H1 (cell line): ENCODE results near the gene UBE2E3. TPM values are rescaled to one million over a fixed set of nuclear protein-coding genes. Genes with fewer than 3 reads are reported as not detected.

Experiments
- CTCF ChIA-PET: fragments of 300-600 bp; sonication (Branson Sonifier 250); formaldehyde crosslinking; loops from one replicate; lab custom pipeline; 2021; ENCODE audit not compliant: partially characterized antibody; lab: Charles Lee
- POLR2A ChIA-PET: fragments of 300-600 bp; sonication (Branson Sonifier 250); formaldehyde crosslinking; loops from one replicate; lab custom pipeline; 2021; ENCODE audit warnings: inconsistent platforms; ENCODE audit not compliant: partially characterized antibody; lab: Charles Lee
- DNase-seq, 2 experiments: peaks; one replicate each; pipeline versions ENCODE4 v3.0.0 to v3.0.0-alpha.2; 2010 to 2022; ENCODE audit warnings: low spot score in 2 of 2, low read depth in 1 of 2, mixed read lengths in 1 of 2
- FAIRE-seq: peaks from 2 replicates; lab custom pipeline; 2011; peaks lifted over from hg19 to GRCh38; lab: Jason Lieb, UNC
- H2AFZ ChIP-seq: 2 replicates; pipeline ENCODE4 v1.8.1; 2012; ENCODE audit warnings: low read length, inconsistent platforms
- H2AK5ac ChIP-seq: 2 replicates; pipeline ENCODE4 v1.6.1; 2013; ENCODE audit warnings: low read depth, low read length
- H2BK120ac ChIP-seq: replicated peaks from 2 replicates; pipeline ENCODE3; 2013; ENCODE audit warnings: low read depth, low read length, inconsistent platforms
- H2BK12ac ChIP-seq: 2 replicates; pipeline ENCODE4 v1.6.1; 2013; ENCODE audit warnings: low read depth, low read length
- H2BK15ac ChIP-seq: 2 replicates; pipeline ENCODE4 v1.6.1; 2013; ENCODE audit warnings: low read length
- H2BK20ac ChIP-seq: 2 replicates; pipeline ENCODE4 v1.6.1; 2013; ENCODE audit warnings: low read length
- H2BK5ac ChIP-seq: 2 replicates; pipeline ENCODE4 v1.6.1; 2013; ENCODE audit warnings: low read depth, low read length
- H3K14ac ChIP-seq: 2 replicates; pipeline ENCODE4 v1.6.1; 2013; ENCODE audit warnings: inconsistent platforms; ENCODE audit not compliant: insufficient read length
- H3K18ac ChIP-seq: 2 replicates; pipeline ENCODE4 v1.6.1; 2013; ENCODE audit warnings: low read length; ENCODE audit errors: extremely low read depth
- H3K23ac ChIP-seq: 2 replicates; pipeline ENCODE4 v1.6.1; 2013; ENCODE audit warnings: inconsistent platforms; ENCODE audit not compliant: insufficient read length
- H3K23me2 ChIP-seq: 2 replicates; pipeline ENCODE4 v1.6.1; 2013; ENCODE audit warnings: low read depth, low read length
- H3K27ac ChIP-seq: 2 replicates; pipeline ENCODE4 v1.6.1; 2011; ENCODE audit warnings: low read depth, low read length, inconsistent platforms
- H3K27me3 ChIP-seq, 4 experiments: replicated peaks in 1 of 4; 1 replicate in 1 of 4; 2 replicates in 3 of 4; pipeline versions ENCODE4 v1.6.1 to v1.8.1; 2011 to 2013; ENCODE audit warnings: low read length in 3 of 4, mild to moderate bottlenecking in 3 of 4, inconsistent platforms in 2 of 4, mixed read lengths in 2 of 4, moderate library complexity in 1 of 4; ENCODE audit not compliant: control insufficient read depth in 3 of 4, insufficient read depth in 3 of 4; ENCODE audit errors: extremely low read depth in 1 of 4
- H3K36me3 ChIP-seq, 4 experiments: 2 replicates each; pipeline versions ENCODE4 v1.6.1 to v1.8.1; 2011 to 2013; ENCODE audit warnings: mild to moderate bottlenecking in 4 of 4, low read length in 3 of 4, moderate library complexity in 2 of 4, control low read depth in 1 of 4, inconsistent platforms in 1 of 4; ENCODE audit not compliant: insufficient read depth in 4 of 4, control insufficient read depth in 2 of 4
- H3K4ac ChIP-seq: replicated peaks from 2 replicates; pipeline ENCODE3; 2013; ENCODE audit warnings: low read length, low read depth, mixed read lengths, inconsistent platforms; ENCODE audit not compliant: insufficient read length
- H3K4me1 ChIP-seq, 4 experiments: replicated peaks in 1 of 4; 1 replicate in 1 of 4; 2 replicates in 3 of 4; pipeline versions ENCODE4 v1.6.1 to v1.8.1; 2011 to 2013; ENCODE audit warnings: low read length in 3 of 4, inconsistent platforms in 2 of 4, mixed read lengths in 1 of 4; ENCODE audit not compliant: insufficient read depth in 4 of 4, control insufficient read depth in 3 of 4
- H3K4me2 ChIP-seq, 2 experiments: 2 replicates each; pipeline versions ENCODE4 v1.6.1 to v1.8.1; 2011 to 2013; ENCODE audit warnings: low read depth in 2 of 2, low read length in 2 of 2, control low read depth in 1 of 2, inconsistent platforms in 1 of 2, mild to moderate bottlenecking in 1 of 2; ENCODE audit not compliant: insufficient read depth in 1 of 2
- H3K4me3 ChIP-seq, 4 experiments: fragments of 200-600, 300-600 bp in 1 of 4; sonication (generic), shearing (Covaris generic), sonication (Bioruptor Twin) in 1 of 4; 2 replicates each; pipeline versions ENCODE4 v1.5.1 to v1.8.1; 2011 to 2016; ENCODE audit warnings: low read length in 4 of 4, low read depth in 3 of 4, control low read depth in 2 of 4, inconsistent platforms in 2 of 4, mild to moderate bottlenecking in 2 of 4, mixed read lengths in 1 of 4, moderate library complexity in 1 of 4; ENCODE audit not compliant: insufficient read depth in 2 of 4; ENCODE audit errors: extremely low read depth in 1 of 4
- H3K56ac ChIP-seq: replicated peaks from 2 replicates; pipeline ENCODE3; 2013; ENCODE audit warnings: low read depth, mild to moderate bottlenecking, mixed read lengths, low read length, inconsistent platforms; ENCODE audit not compliant: insufficient read length
- H3K79me1 ChIP-seq: 2 replicates; pipeline ENCODE4 v1.6.1; 2013; ENCODE audit warnings: low read depth, low read length, control low read depth
- H3K79me2 ChIP-seq, 2 experiments: 2 replicates each; pipeline versions ENCODE4 v1.6.1 to v1.8.1; 2012 to 2013; ENCODE audit warnings: low read length in 2 of 2, mild to moderate bottlenecking in 2 of 2, inconsistent platforms in 1 of 2; ENCODE audit not compliant: insufficient read depth in 2 of 2, control insufficient read depth in 1 of 2
- H3K9ac ChIP-seq, 4 experiments: replicated peaks in 1 of 4; 1 replicate in 1 of 4; 2 replicates in 3 of 4; pipeline versions ENCODE4 v1.6.1 to v1.8.1; 2011 to 2013; ENCODE audit warnings: low read depth in 3 of 4, low read length in 3 of 4, control low read depth in 2 of 4, mild to moderate bottlenecking in 2 of 4, moderate library complexity in 2 of 4, inconsistent platforms in 1 of 4; ENCODE audit errors: extremely low read depth in 1 of 4
- H3K9me3 ChIP-seq, 2 experiments: 2 replicates each; pipeline versions ENCODE4 v1.6.1 to v1.8.1; 2012 to 2013; ENCODE audit warnings: mild to moderate bottlenecking in 2 of 2, moderate library complexity in 2 of 2, control low read depth in 1 of 2, inconsistent platforms in 1 of 2, low read depth in 1 of 2, low read length in 1 of 2, mixed read lengths in 1 of 2; ENCODE audit not compliant: insufficient read depth in 2 of 2
- H4K20me1 ChIP-seq, 2 experiments: replicated peaks in 1 of 2; 2 replicates each; pipeline versions ENCODE3 to v1.8.1; 2011 to 2013; ENCODE audit warnings: inconsistent platforms in 2 of 2, low read length in 2 of 2, mild to moderate bottlenecking in 1 of 2; ENCODE audit not compliant: insufficient read depth in 2 of 2, control insufficient read depth in 1 of 2
- H4K5ac ChIP-seq: 2 replicates; pipeline ENCODE4 v1.6.1; 2013; ENCODE audit warnings: low read length, low read depth, mixed read lengths, inconsistent platforms; ENCODE audit not compliant: insufficient read length
- H4K8ac ChIP-seq: 2 replicates; pipeline ENCODE4 v1.8.0; 2013; ENCODE audit warnings: mild to moderate bottlenecking, moderate library complexity, low read length, inconsistent platforms; ENCODE audit not compliant: insufficient read depth; ENCODE audit errors: extremely low read depth
- H4K91ac ChIP-seq: replicated peaks from 2 replicates; pipeline ENCODE3; 2013; ENCODE audit warnings: low read length, mixed read lengths, inconsistent platforms; ENCODE audit not compliant: insufficient read length
- ASH2L ChIP-seq: fragments of 200-600, 300-600 bp; sonication (generic); IDR thresholded peaks from one replicate; pipeline ENCODE4 v1.7.1; 2017; ENCODE audit warnings: low read length
- CTCF ChIP-seq, 3 experiments: IDR thresholded peaks; 1 replicate in 2 of 3; 2 replicates in 1 of 3; pipeline versions ENCODE4 v1.5.1 to v1.6.1; 2011; ENCODE audit warnings: low read length in 3 of 3, mild to moderate bottlenecking in 3 of 3, inconsistent platforms in 2 of 3, low read depth in 1 of 3, moderate library complexity in 1 of 3; ENCODE audit not compliant: insufficient read depth in 1 of 3; ENCODE audit errors: control extremely low read depth in 1 of 3
- POU5F1 ChIP-seq: IDR thresholded peaks from 2 replicates; pipeline ENCODE4 v1.6.1; 2011; ENCODE audit warnings: low read depth, mild to moderate bottlenecking, low read length, moderate library complexity
- SIN3A ChIP-seq, 2 experiments: IDR thresholded peaks in 1 of 2; conservative IDR thresholded peaks in 1 of 2; 2 replicates each; pipeline ENCODE4 v1.6.1; 2011 to 2012; ENCODE audit warnings: low read length in 2 of 2, improper control_type of control experiment in 1 of 2, low read depth in 1 of 2, mild to moderate bottlenecking in 1 of 2
- SIRT6 ChIP-seq: IDR thresholded peaks from one replicate; pipeline ENCODE4 v1.7.1; 2012; ENCODE audit warnings: low read length, inconsistent platforms
- TCF12 ChIP-seq: IDR thresholded peaks from 2 replicates; pipeline ENCODE4 v1.6.1; 2011; ENCODE audit warnings: low read depth, mild to moderate bottlenecking, low read length
- WGBS, 2 experiments: shearing (Covaris generic) in 1 of 2; methylation state at CpG; one replicate each; pipeline versions ENCODE4 v1.1.6 to v1.1.7; 2013 to 2015; ENCODE audit warnings: low lambda C conversion rate in 2 of 2, mixed read lengths in 2 of 2, inconsistent platforms in 1 of 2, low coverage in 1 of 2, missing lambda C conversion rate in 1 of 2; ENCODE audit not compliant: insufficient replicate concordance in 2 of 2, insufficient coverage in 1 of 2, insufficient read length in 1 of 2; ENCODE audit errors: extremely low coverage in 1 of 2, missing lambda C conversion rate in 1 of 2; 5-methylcytosine and 5-hydroxymethylcytosine counted together
- polyA plus RNA-seq, 7 experiments: library from polyadenylated mRNA; depleted of rRNA in 3 of 7; stranded (reverse) in 5 of 7; unstranded in 2 of 7; fragments of >200 nt in 5 of 7; fragments of 200-250 nt in 2 of 7; gene quantifications; 1 replicate in 5 of 7; 2 replicates in 1 of 7; 4 replicates in 1 of 7; pipeline versions ENCODE4 v1.2.1 to v1.2.3, GENCODE V29; 2011 to 2013; ENCODE audit warnings: missing spikeins in 2 of 7, mixed read lengths in 2 of 7
- total RNA-seq: library from RNA; stranded (reverse); fragmentation: NEBNext Ultra II Directional; extraction: Animal tissue kit (Norgen Biotek cat#: 25700); gene quantifications from 2 replicates; pipeline ENCODE4 v1.2.1, GENCODE V29; 2021
- TF ChIP-seq, protein P1 (sequence below): IDR thresholded peaks from 2 replicates; pipeline ENCODE4 v1.6.1; 2012; ENCODE audit warnings: inconsistent platforms

Gene UBE2E3
- total and polyA plus RNA-seq, 2 of the 8 experiments (the other 6 are each of a cell fraction or from before 2014, with no cell fraction given): 106 to 132 TPM

DNA sequence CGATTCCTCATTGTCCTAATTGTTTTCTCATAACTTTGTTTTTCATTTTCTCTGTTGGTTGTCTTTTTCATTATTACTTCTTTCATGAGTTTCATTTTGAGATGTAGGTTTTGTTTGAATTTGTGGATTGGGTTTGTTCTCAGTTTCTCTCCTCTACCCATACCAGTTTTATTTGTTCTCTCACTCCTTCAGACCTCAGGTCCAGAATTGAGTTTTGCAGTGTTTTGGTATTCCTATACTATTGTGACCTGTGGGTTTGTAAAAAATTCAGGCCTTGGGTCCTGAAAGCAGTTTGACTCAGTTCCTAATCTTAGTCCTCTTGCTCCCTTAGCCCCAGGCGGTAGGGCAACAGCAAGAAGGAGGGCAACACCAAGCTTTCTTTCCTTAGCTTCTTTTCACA is 28.3 kb upstream of the UBE2E3 start:
- 85% methylated on average over 2 of the region's 2 CpGs; no CpG with 5 or more reads in 1 of the 2 experiments for WGBS, 2 experiments
- CTCF ChIA-PET: interaction anchor here (2.7 kb wide), 1 partner anchor 28 kb away, joined by 8 read pairs; the partner anchor contains the start of gene UBE2E3

More for the DNA sequence above, 28.3 kb upstream of the UBE2E3 start:
- no peaks in the 10 kb centered on the region for H4K20me1 ChIP-seq
- H4K8ac ChIP-seq: no peak overlapping the region
- no peak overlapping the region for H2BK12ac ChIP-seq
- H4K5ac ChIP-seq: no peak overlapping the region
- no peaks in the 10 kb centered on the region for H3K9me3 ChIP-seq
- no peak overlapping the region for H2AFZ ChIP-seq
- H3K79me1 ChIP-seq: no peaks in the 10 kb centered on the region
- H3K14ac ChIP-seq: no peak overlapping the region
- no peak overlapping the region for H2BK20ac ChIP-seq
- no peaks in the 10 kb centered on the region for H3K36me3 ChIP-seq
- H3K27ac ChIP-seq: no peak overlapping the region
- H3K4me1 ChIP-seq: no peaks in the 10 kb centered on the region
- H4K91ac ChIP-seq: no peak overlapping the region
- H3K4ac ChIP-seq: no peak overlapping the region
- no peak overlapping the region for H3K23ac ChIP-seq
- no peak overlapping the region for H3K4me3 ChIP-seq
- no peak overlapping the region for H3K4me2 ChIP-seq
- TF ChIP-seq TCF12: no peak
- TF ChIP-seq SIRT6: no peak
- TF ChIP-seq CTCF (IDR thresholded peaks at IDR 0.05; ENCODE audit: control extremely low read depth in 1 of 3, insufficient read depth in 1 of 3, low read depth in 1 of 3, low read length in 3 of 3): no peak
- TF ChIP-seq ASH2L: no peak
- TF ChIP-seq SIN3A (conservative IDR thresholded peaks at IDR 0.05 in 1 of 2, IDR thresholded peaks at IDR 0.05 in 1 of 2; ENCODE audit: low read depth in 1 of 2, low read length in 2 of 2): no peak
- no peak for TF ChIP-seq POU5F1
- TF ChIP-seq, protein P1, sequence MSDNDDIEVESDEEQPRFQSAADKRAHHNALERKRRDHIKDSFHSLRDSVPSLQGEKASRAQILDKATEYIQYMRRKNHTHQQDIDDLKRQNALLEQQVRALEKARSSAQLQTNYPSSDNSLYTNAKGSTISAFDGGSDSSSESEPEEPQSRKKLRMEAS: no peak
- no peak overlapping the region for H3K18ac ChIP-seq
- H3K9ac ChIP-seq: no peak overlapping the region
- no peak overlapping the region for H2BK120ac ChIP-seq
- H2BK15ac ChIP-seq: no peak overlapping the region
- FAIRE-seq (no peak), DNase-seq (no peak)
- no peaks in the 10 kb centered on the region for H3K79me2 ChIP-seq
- no peak overlapping the region for H2BK5ac ChIP-seq
- H3K56ac ChIP-seq: no peak overlapping the region
- no peak overlapping the region for H2AK5ac ChIP-seq
- no peaks in the 10 kb centered on the region for H3K23me2 ChIP-seq
- H3K27me3 ChIP-seq: no peaks in the 10 kb centered on the region
- POLR2A ChIA-PET: no interaction called here
